Liver (tissue), 3 donors: ENCODE data around the gene WNK2.

Experiments
- RAD21 ChIP-seq, 2 donors: IDR thresholded peaks; 2 replicates each; pipeline ENCODE4 v1.6.1; 2016; ENCODE audit warnings: antibody characterized with exemption in 2 of 2, mild to moderate bottlenecking in 2 of 2
- TF ChIP-seq, protein P1 (sequence below): IDR thresholded peaks from 2 replicates; pipeline ENCODE4 v1.6.1; 2016; ENCODE audit warnings: antibody characterized with exemption
- TF ChIP-seq, protein P2 (sequence below): fragments of 150-350 bp; IDR thresholded peaks from 2 replicates; pipeline ENCODE4 v1.5.1; 2017; ENCODE audit warnings: improper control_type of control experiment, low read depth, low read length; ENCODE audit not compliant: missing input control
- donor health status: healthy.
- donor health status: healthy.

DNA sequence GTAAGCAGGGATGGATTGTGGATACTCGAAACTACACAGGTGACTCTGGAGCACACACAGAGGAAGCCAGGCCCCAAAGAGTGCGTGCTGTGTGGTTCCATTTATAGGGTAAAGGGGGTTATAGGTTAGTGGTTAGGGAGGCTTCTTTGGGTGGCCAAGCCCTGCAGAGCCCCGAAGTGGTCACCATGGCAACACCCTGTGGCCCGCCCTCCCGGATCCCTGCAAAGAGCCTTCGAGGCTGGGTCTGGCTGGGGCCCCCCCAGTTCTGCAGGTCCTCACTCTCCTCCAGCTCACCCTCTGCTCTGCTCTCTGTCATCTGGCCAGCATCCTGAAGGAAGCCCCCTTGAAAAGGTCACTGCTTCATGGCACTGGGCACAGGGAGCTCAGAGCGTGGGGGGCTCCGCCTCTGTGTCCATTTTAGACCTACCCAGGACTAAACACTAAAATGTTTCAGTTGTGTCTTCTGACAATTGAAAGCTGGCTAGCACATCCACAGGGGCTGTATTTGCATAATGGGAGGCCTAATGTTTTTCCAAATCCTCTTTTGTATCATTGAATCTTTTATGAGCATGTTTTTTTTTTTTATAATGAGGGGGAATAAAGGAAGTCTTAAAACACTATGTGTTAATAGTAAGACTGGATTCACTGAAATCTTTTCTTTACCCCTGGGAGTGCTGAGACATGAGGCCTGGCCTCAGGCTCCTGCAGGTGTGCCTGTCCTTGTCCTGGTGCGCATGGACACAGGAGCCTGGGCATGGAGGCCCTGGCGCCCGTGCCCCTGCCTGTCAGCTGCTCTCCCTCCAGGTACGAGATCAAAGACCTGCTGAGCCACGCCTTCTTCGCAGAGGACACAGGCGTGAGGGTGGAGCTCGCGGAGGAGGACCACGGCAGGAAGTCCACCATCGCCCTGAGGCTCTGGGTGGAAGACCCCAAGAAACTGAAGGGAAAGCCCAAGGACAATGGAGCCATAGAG is 55.3 kb downstream of the WNK2 start:
- TF ChIP-seq, protein P1, sequence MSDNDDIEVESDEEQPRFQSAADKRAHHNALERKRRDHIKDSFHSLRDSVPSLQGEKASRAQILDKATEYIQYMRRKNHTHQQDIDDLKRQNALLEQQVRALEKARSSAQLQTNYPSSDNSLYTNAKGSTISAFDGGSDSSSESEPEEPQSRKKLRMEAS, result no peak
- TF ChIP-seq, protein P2, sequence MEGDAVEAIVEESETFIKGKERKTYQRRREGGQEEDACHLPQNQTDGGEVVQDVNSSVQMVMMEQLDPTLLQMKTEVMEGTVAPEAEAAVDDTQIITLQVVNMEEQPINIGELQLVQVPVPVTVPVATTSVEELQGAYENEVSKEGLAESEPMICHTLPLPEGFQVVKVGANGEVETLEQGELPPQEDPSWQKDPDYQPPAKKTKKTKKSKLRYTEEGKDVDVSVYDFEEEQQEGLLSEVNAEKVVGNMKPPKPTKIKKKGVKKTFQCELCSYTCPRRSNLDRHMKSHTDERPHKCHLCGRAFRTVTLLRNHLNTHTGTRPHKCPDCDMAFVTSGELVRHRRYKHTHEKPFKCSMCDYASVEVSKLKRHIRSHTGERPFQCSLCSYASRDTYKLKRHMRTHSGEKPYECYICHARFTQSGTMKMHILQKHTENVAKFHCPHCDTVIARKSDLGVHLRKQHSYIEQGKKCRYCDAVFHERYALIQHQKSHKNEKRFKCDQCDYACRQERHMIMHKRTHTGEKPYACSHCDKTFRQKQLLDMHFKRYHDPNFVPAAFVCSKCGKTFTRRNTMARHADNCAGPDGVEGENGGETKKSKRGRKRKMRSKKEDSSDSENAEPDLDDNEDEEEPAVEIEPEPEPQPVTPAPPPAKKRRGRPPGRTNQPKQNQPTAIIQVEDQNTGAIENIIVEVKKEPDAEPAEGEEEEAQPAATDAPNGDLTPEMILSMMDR, result no peak
- TF ChIP-seq RAD21 (IDR thresholded peaks at IDR 0.05), result no peak
